ENCODE measurements around the gene CRTC3.

DNA sequence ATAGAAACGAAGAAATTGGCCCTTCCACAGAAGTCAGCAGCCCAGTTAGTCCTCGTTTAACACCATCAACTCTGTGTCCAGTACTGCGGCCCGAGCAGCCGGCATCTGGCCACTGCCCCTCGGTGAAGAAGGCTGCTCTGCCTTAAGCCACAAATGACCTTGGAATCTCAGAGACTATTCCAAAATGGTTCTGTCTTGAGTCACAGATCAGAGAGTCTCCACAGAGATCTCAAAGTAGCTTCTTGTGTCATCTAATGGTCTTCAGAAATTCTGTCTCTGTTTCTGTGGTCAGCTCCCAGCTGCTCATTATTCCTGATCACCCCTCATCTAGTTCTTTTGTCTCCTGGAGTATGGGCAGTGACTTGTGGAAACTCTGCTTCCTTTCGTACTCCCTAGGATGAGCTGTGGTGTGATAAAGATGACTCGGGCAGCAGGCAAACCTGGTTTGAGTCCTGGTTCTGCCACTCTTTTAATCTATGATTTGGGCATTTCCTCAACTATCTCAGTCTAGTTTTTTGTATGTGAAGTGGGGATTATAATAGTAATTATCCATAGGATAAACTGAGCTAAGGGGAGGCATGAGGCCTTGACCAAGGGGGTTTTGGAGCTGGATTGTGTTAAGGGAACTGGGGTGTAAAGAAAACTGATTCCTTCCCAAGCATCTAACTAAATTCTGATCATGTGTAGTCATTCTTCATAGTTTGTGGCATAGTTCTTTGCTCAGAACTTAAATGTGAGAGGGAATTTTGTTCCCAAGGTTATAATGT lies 22.6 kb downstream of the CRTC3 start:
- TF ChIP-seq CTCF (conservative IDR thresholded peaks at IDR 0.05; ENCODE audit: low read length) (no peak), EZH2phosphoT487 (IDR thresholded peaks at IDR 0.05; ENCODE audit: borderline replicate concordance) (no peak)
